SU-DHL-6 (cell line): ENCODE measurements around the gene MTPN.

Experiments
- H2AFZ ChIP-seq: fragments of 200-600 bp; sonication (generic); 2 replicates; pipeline ENCODE4 v1.6.1; 2014; ENCODE audit warnings: low read depth, mild to moderate bottlenecking, moderate library complexity, mixed read lengths, antibody characterized with exemption, low read length; ENCODE audit not compliant: severe bottlenecking
- H3F3A ChIP-seq: fragments of 200-600 bp; shearing (Covaris generic); 2 replicates; pipeline ENCODE4 v1.6.0; 2016; ENCODE audit warnings: antibody characterized with exemption, mild to moderate bottlenecking; ENCODE audit not compliant: insufficient read depth
- H3K27ac ChIP-seq: fragments of 200-600 bp; sonication (generic); 2 replicates; pipeline ENCODE4 v1.5.1; 2016; ENCODE audit warnings: low read depth, mild to moderate bottlenecking, low read length, moderate library complexity, mixed read lengths
- H3K27me3 ChIP-seq: fragments of 200-600 bp; sonication (generic), shearing (Covaris generic); 2 replicates; pipeline ENCODE4 v1.6.0; 2014; ENCODE audit warnings: mild to moderate bottlenecking, low read length
- H3K36me3 ChIP-seq: fragments of 200-600 bp; sonication (generic); 2 replicates; pipeline ENCODE4 v1.6.1; 2014; ENCODE audit warnings: mild to moderate bottlenecking, low read length, mixed read lengths
- H3K4me2 ChIP-seq: fragments of 300-600, 200-600 bp; shearing (Covaris generic), sonication (generic); 2 replicates; pipeline ENCODE4 v1.6.0; 2014; ENCODE audit warnings: low read length, low read depth, mild to moderate bottlenecking; ENCODE audit not compliant: poor library complexity, severe bottlenecking
- H3K4me3 ChIP-seq: fragments of 200-600 bp; sonication (generic); 2 replicates; pipeline ENCODE4 v1.5.1; 2014; ENCODE audit warnings: antibody characterized with exemption, low read length, mild to moderate bottlenecking, mixed read lengths; ENCODE audit not compliant: insufficient read depth, poor library complexity, severe bottlenecking
- H3K79me2 ChIP-seq: fragments of 200-600 bp; sonication (generic); 2 replicates; pipeline ENCODE4 v1.6.1; 2014; ENCODE audit warnings: mild to moderate bottlenecking, low read length, moderate library complexity; ENCODE audit not compliant: insufficient read depth
- H3K9ac ChIP-seq: fragments of 200-600 bp; sonication (generic); 2 replicates; pipeline ENCODE4 v1.7.0; 2014; ENCODE audit warnings: mild to moderate bottlenecking, low read length
- H3K9me2 ChIP-seq: fragments of 200-600 bp; sonication (generic); replicated peaks from 2 replicates; pipeline ENCODE4 v1.6.1; 2014; ENCODE audit warnings: low read length; ENCODE audit not compliant: insufficient read depth
- H3K9me3 ChIP-seq: fragments of 200-600 bp; sonication (generic); 2 replicates; pipeline ENCODE4 v1.6.1; 2014; ENCODE audit warnings: low read length, mixed read lengths; ENCODE audit not compliant: insufficient read depth
- H4K20me1 ChIP-seq: fragments of 200-600 bp; sonication (generic); 2 replicates; pipeline ENCODE4 v1.6.1; 2014; ENCODE audit warnings: low read depth, mild to moderate bottlenecking, antibody characterized with exemption, low read length, moderate library complexity, mixed read lengths
- EZH2phosphoT487 ChIP-seq: fragments of 200-600 bp; sonication (generic), shearing (Covaris generic); conservative IDR thresholded peaks from 2 replicates; pipeline ENCODE4 v1.6.1; 2018; ENCODE audit warnings: mild to moderate bottlenecking, antibody characterized with exemption, low read length, moderate library complexity, mixed read lengths
- TF ChIP-seq, protein P1 (sequence below): fragments of 200-600 bp; sonication (generic); IDR thresholded peaks from one replicate; pipeline ENCODE4 v1.5.1; 2017; ENCODE audit warnings: antibody characterized with exemption, mild to moderate bottlenecking, low read length, moderate library complexity; ENCODE audit not compliant: insufficient read depth, poor library complexity, severe bottlenecking

MTPN gene

DNA sequence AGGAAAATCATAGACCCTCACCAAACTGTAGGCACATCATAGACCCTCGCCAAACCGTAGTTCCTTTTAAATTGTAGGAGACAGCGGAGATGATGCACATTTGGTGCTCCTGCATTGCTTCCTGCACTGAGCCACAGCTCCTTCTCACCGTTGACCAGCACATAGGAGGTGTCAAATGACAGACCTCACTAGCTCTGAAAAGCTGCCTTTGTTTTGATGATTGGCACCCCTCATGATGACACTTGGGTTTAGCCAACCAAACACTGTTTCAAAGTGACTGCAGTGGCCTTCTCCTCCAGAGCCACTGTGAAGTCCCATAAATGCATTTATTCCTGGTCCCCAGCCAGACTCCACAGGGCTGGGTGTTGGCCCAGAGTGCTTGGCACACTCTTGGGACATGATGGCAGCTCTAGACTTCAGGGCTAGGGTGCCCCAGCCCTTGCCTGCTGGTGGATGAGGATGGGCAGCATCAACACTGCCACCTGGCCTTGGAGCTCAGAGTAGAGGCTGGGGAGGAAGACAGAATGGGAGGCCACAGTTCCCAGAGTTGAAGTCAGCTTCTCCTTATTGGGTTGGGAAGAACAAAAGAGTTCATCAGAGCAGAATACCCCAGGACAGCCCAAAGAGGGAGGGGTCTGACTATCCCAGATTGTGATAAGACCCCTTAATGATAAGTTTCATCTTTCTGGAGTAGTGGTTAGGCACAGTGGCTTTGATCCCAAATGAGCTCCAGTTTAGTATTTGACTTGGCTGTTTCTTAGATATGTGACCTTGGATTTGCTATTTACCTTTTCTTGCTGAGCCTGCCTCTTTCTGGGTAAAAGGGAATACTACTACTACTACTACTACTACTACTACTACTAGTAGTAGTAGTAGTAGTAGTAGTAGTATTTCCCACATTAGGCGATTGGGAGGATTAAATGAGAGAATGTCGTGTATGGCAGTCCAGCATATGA lies 75.3 kb downstream of the MTPN start:
- TF ChIP-seq, protein P1, sequence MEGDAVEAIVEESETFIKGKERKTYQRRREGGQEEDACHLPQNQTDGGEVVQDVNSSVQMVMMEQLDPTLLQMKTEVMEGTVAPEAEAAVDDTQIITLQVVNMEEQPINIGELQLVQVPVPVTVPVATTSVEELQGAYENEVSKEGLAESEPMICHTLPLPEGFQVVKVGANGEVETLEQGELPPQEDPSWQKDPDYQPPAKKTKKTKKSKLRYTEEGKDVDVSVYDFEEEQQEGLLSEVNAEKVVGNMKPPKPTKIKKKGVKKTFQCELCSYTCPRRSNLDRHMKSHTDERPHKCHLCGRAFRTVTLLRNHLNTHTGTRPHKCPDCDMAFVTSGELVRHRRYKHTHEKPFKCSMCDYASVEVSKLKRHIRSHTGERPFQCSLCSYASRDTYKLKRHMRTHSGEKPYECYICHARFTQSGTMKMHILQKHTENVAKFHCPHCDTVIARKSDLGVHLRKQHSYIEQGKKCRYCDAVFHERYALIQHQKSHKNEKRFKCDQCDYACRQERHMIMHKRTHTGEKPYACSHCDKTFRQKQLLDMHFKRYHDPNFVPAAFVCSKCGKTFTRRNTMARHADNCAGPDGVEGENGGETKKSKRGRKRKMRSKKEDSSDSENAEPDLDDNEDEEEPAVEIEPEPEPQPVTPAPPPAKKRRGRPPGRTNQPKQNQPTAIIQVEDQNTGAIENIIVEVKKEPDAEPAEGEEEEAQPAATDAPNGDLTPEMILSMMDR, result no peak
- no peak for TF ChIP-seq EZH2phosphoT487
- no peaks in the 10 kb centered on the region for H3K79me2 ChIP-seq
- no peak overlapping the region for H3K27ac ChIP-seq
- no peaks in the 10 kb centered on the region for H3K9me3 ChIP-seq
- H4K20me1 ChIP-seq, result no peaks in the 10 kb centered on the region
- no peak overlapping the region for H3K9ac ChIP-seq
- no peaks in the 10 kb centered on the region for H3K27me3 ChIP-seq
- no peak overlapping the region for H3K4me2 ChIP-seq
- no peaks in the 10 kb centered on the region for H3F3A ChIP-seq
- H3K9me2 ChIP-seq, result no peaks in the 10 kb centered on the region
- H2AFZ ChIP-seq, result no peak overlapping the region
- no peaks in the 10 kb centered on the region for H3K36me3 ChIP-seq
- H3K4me3 ChIP-seq, result no peak overlapping the region

DNA sequence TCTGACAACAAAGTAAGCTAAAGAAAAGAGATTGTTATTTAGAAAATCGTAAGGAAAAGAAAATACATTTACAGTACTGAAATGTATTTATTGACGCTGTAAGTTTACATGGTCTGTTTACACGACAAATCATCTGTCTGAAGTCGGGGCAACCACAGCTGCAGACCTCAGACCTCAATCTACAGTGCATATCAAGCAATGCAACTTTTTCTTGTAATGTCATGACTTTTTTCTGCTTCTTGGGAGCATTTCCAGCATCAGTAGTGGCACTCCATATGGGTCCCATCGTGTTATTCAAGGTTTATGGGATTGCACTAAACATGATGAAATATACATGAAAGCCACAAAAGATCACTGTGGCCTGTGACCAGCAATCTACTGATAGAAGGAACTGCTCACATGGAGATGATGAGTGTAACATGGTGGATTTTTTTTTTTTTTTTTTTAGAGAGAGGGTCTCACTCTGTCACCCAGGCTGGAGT lies 77.1 kb downstream of the MTPN start:
- Histone ChIP-seq H3K9ac (no peak overlapping the region), H4K20me1 (no peaks in the 10 kb centered on the region), H3K27ac (no peak overlapping the region), H3F3A (no peaks in the 10 kb centered on the region), H2AFZ (no peak overlapping the region), H3K9me3 (no peaks in the 10 kb centered on the region), H3K27me3 (no peaks in the 10 kb centered on the region), H3K79me2 (no peaks in the 10 kb centered on the region), H3K9me2 (no peaks in the 10 kb centered on the region), H3K36me3 (no peaks in the 10 kb centered on the region), H3K4me3 (no peak overlapping the region), H3K4me2 (no peak overlapping the region)
- TF ChIP-seq, protein P1, result no peak

DNA sequence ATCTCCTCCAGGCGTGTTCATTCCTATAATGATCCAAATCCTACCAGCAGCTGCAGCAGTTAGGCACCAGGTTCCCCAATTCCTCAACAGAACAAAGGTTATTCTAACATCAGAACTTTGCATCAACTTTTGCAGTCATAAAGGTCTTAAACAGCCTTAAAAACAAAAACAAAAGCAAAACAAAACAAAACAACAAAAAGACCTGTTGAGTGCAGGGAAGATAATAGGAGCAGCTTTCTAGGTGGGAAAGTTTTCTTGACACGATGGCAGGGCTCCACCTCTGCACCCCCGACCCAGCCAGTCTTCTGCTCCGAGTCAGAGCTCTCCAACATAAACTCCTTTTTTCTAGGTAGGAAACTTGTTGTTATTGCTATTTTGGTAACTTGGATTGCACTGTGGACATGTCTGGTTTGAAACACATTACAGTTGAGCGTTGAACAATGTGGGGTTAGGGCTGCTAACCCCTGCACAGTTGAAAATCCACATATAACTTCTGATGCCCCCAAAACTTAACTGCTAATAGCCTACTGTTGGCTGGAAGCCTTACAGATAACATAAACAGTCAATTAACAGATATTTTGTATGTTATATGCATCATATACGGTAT lies 77.6 kb downstream of the MTPN start:
- no peaks in the 10 kb centered on the region for H3K9me3 ChIP-seq
- no peak overlapping the region for H2AFZ ChIP-seq
- no peak overlapping the region for H3K9ac ChIP-seq
- H3K36me3 ChIP-seq, result no peaks in the 10 kb centered on the region
- H3K4me3 ChIP-seq, result no peak overlapping the region
- H3K27me3 ChIP-seq, result no peaks in the 10 kb centered on the region
- H3K79me2 ChIP-seq, result no peaks in the 10 kb centered on the region
- H3K4me2 ChIP-seq, result no peak overlapping the region
- no peaks in the 10 kb centered on the region for H3K9me2 ChIP-seq
- H3F3A ChIP-seq, result no peaks in the 10 kb centered on the region
- H3K27ac ChIP-seq, result no peak overlapping the region
- no peaks in the 10 kb centered on the region for H4K20me1 ChIP-seq
- TF ChIP-seq, protein P1, result no peak
- TF ChIP-seq EZH2phosphoT487, result no peak
